Sigmoid colon (tissue), 7 donors: ENCODE results near the gene KIF22. TPM values are rescaled to one million over a fixed set of nuclear protein-coding genes. Genes with fewer than 3 reads are reported as not detected.

Experiments used
- DNase-seq: peaks from one replicate; pipeline ENCODE4 v3.0.0-alpha.2; 2019
- H3K27ac ChIP-seq, 4 donors: fragments of 200-600 bp; sonication (generic); one replicate each; pipeline ENCODE4 v1.5.1; 2016 to 2019; ENCODE audit warnings: mild to moderate bottlenecking in 1 of 4
- H3K27me3 ChIP-seq, 3 donors: fragments of 200-600 bp; sonication (generic); one replicate each; pipeline ENCODE4 v1.5.1; 2019; ENCODE audit warnings: mild to moderate bottlenecking in 1 of 3
- H3K36me3 ChIP-seq, 4 donors: fragments of 200-600 bp; sonication (generic); one replicate each; pipeline ENCODE4 v1.5.1; 2016 to 2019
- H3K4me1 ChIP-seq, 4 donors: fragments of 200-600 bp; sonication (generic); one replicate each; pipeline ENCODE4 v1.5.1; 2017 to 2019
- H3K4me3 ChIP-seq, 4 donors: fragments of 200-600 bp; sonication (generic); one replicate each; pipeline ENCODE4 v1.5.1; 2017 to 2019; ENCODE audit warnings: mild to moderate bottlenecking in 2 of 4, moderate library complexity in 1 of 4
- H3K9me3 ChIP-seq, 4 donors: fragments of 200-600 bp in 3 of 4; sonication (generic) in 3 of 4; one replicate each; pipeline versions ENCODE4 v1.5.1 to v1.6.1; 2013 to 2019
- CTCF ChIP-seq, 4 experiments: fragments of 450-650 bp in 3 of 4; fragments of 200-600 bp in 1 of 4; IDR thresholded peaks; one replicate each; pipeline ENCODE4 v1.5.1; 2016 to 2019; ENCODE audit warnings: antibody characterized with exemption in 4 of 4, mild to moderate bottlenecking in 3 of 4, moderate library complexity in 2 of 4
- EP300 ChIP-seq, 4 donors: sonication (generic); formaldehyde crosslinking; IDR thresholded peaks; one replicate each; pipeline ENCODE4 v1.6.1; 2017; ENCODE audit warnings: antibody characterized with exemption in 4 of 4
- POLR2A ChIP-seq, 2 donors: fragments of 450-650 bp; IDR thresholded peaks; one replicate each; pipeline ENCODE4 v1.6.1; 2016; ENCODE audit warnings: antibody characterized with exemption in 2 of 2, mild to moderate bottlenecking in 2 of 2, moderate library complexity in 2 of 2
- POLR2AphosphoS5 ChIP-seq, 4 donors: sonication (generic); formaldehyde crosslinking; IDR thresholded peaks; one replicate each; pipeline ENCODE4 v1.6.1; 2017; ENCODE audit warnings: antibody characterized with exemption in 4 of 4
- WGBS, 2 donors: extraction: QIAGEN DNeasy Blood & Tissue Kit; methylation state at CpG; one replicate each; pipeline ENCODE4 v1.1.7; 2013; 5-methylcytosine and 5-hydroxymethylcytosine counted together
- intact Hi-C: fragments of 100-400 bp; cut with DNase I; formaldehyde crosslinking; loops from one replicate; pipeline ENCODE4 v1.15.1; 2023
- polyA plus RNA-seq, 3 donors: library from polyadenylated mRNA; stranded (reverse); fragments of 200-250 nt; gene quantifications; one replicate each; pipeline ENCODE4 v1.2.3, GENCODE V29; 2013
- small RNA-seq, 3 donors: library from RNA; depleted of rRNA; stranded (forward); fragments of <200 nt; gene quantifications; one replicate each; pipeline ENCODE3, GENCODE V24; 2016
- total RNA-seq, 4 donors: library from RNA; depleted of rRNA; stranded (reverse); fragments of >200 nt; gene quantifications; one replicate each; pipeline ENCODE4 v1.1.0, GENCODE V29; 2016
- donor health status: healthy with polysubstance abuse.
- donor health status: Bipolar disorder and iron deficiency.
- donor health status: healthy.

Gene KIF22
- total and polyA plus RNA-seq, 7 donors, result 11.5 to 71.5 (median 16.1) TPM

- Histone ChIP-seq H3K27me3 (no peaks in the 10 kb centered on the region), H3K36me3 (peaks cover 6 to 24% (median 19%) of the 10 kb centered on the region in 4 donors), H3K4me1 (peaks cover 0 to 16% (median 1%) of the 10 kb centered on the region in 4 donors), H3K9me3 (no peaks in the 10 kb centered on the region), H3K27ac (no peak overlapping the region), H3K4me3 (no peak overlapping the region)
- intact Hi-C loops, result no loop called here
- DNase-seq, result no peak
- 83 to 89% methylated on average over 3 of the region's 3 CpGs for WGBS, 2 donors
- no peak for TF ChIP-seq POLR2AphosphoS5 (IDR thresholded peaks at IDR 0.05)
- no peak for TF ChIP-seq POLR2A (IDR thresholded peaks at IDR 0.05)
- no peak for TF ChIP-seq EP300 (IDR thresholded peaks at IDR 0.05)
- no peak for TF ChIP-seq CTCF (IDR thresholded peaks at IDR 0.05)
Measured at GRCh38 chr16:29850998-29851397, 60.4 kb downstream of the KIF22 start.

- Histone ChIP-seq H3K4me3 (no peak overlapping the region), H3K9me3 (no peaks in the 10 kb centered on the region), H3K27ac (peak overlapping the region; percentile 15 to 47 (median 26)), H3K36me3 (peaks cover 2 to 8% (median 3%) of the 10 kb centered on the region in 4 donors), H3K27me3 (no peaks in the 10 kb centered on the region), H3K4me1 (peaks cover 0 to 30% (median 8%) of the 10 kb centered on the region in 4 donors)
- WGBS, 2 donors, result 54 to 66% methylated on average over 7 of the region's 7 CpGs
- intact Hi-C loops, result no loop called here
- peak in 3 of 4 donors; percentile 51 to 59 (median 57) for TF ChIP-seq POLR2AphosphoS5 (IDR thresholded peaks at IDR 0.05)
- TF ChIP-seq CTCF (IDR thresholded peaks at IDR 0.05), result no peak
- peak; percentile 76 for DNase-seq
Measured at GRCh38 chr16:29852654-29853053, 62.1 kb downstream of the KIF22 start.

GRCh38 chr16:29854520-29855100 is 64.1 kb downstream of the KIF22 start:
- intact Hi-C loops, result loop anchor here (5.0 kb wide), 1 partner anchor 168 kb away; the partner anchor contains the start of gene C16orf92
- Histone ChIP-seq H3K27me3 (no peaks in the 10 kb centered on the region), H3K9me3 (no peaks in the 10 kb centered on the region), H3K27ac (no peak overlapping the region), H3K4me1 (peaks cover 0 to 24% (median 7%) of the 10 kb centered on the region in 4 donors), H3K36me3 (peaks cover 7 to 15% (median 9%) of the 10 kb centered on the region in 4 donors), H3K4me3 (no peak overlapping the region)
- WGBS, 2 donors, result 88 to 90% methylated on average over 5 of the region's 5 CpGs
- TF ChIP-seq POLR2AphosphoS5 (IDR thresholded peaks at IDR 0.05) (no peak), EP300 (IDR thresholded peaks at IDR 0.05) (no peak), CTCF (IDR thresholded peaks at IDR 0.05) (no peak), POLR2A (IDR thresholded peaks at IDR 0.05) (no peak)
- DNase-seq, result no peak

Small RNAs within 50 kb of the gene (small RNA-seq; reads per million reads assigned to genes)
- gene AC009133.6 (0 reads per million in 3 donors), gene AC120114.4 (0 reads per million in 3 donors)

Other genes starting within 250 kb of the KIF22 start
- 1 to 10 TPM in 2 of 4 donors, under 1 TPM in 2; 0.28 to 1.6 (median 0.94) TPM for gene SPN, start 127.5 kb upstream of the KIF22 start, total RNA-seq
- gene SPN, start 127.5 kb upstream of the KIF22 start, polyA plus RNA-seq, result 10 to 100 TPM in 1 of 3 donors, 1 to 10 TPM in 1, under 1 TPM in 1; 0.60 to 13.3 (median 6.7) TPM
- gene QPRT, start 111.6 kb upstream of the KIF22 start, total RNA-seq, result 10 to 100 TPM in 2 of 4 donors, 1 to 10 TPM in 2; 4.3 to 11.1 (median 7.4) TPM
- gene QPRT, start 111.6 kb upstream of the KIF22 start, polyA plus RNA-seq, result 10 to 100 TPM; 22.2 to 40.5 (median 34.7) TPM
- 1 to 10 TPM in 2 of 4 donors, under 1 TPM in 2; 0.82 to 2.5 (median 1.0) TPM for gene C16orf54, start 44.8 kb upstream of the KIF22 start, total RNA-seq
- gene C16orf54, start 44.8 kb upstream of the KIF22 start, polyA plus RNA-seq, result 10 to 100 TPM in 1 of 3 donors, under 1 TPM in 1, not detected in 1; 0.46 to 10.1 TPM
- 1 to 10 TPM in 1 of 4 donors, not detected in 3; 1.4 TPM for gene ZG16, start 12.5 kb upstream of the KIF22 start, total RNA-seq
- gene ZG16, start 12.5 kb upstream of the KIF22 start, polyA plus RNA-seq, result 1,000 to 10,000 TPM in 1 of 3 donors, 100 to 1,000 TPM in 2; 237 to 1,249 (median 770) TPM
- 100 to 1,000 TPM in 1 of 4 donors, 10 to 100 TPM in 3; 59.6 to 102 (median 67.2) TPM for gene MAZ, start 15.8 kb downstream of the KIF22 start, total RNA-seq
- gene MAZ, start 15.8 kb downstream of the KIF22 start, polyA plus RNA-seq, result 100 to 1,000 TPM; 137 to 226 (median 192) TPM
- gene PRRT2, start 21.4 kb downstream of the KIF22 start, total RNA-seq, result 10 to 100 TPM in 2 of 4 donors, 1 to 10 TPM in 2; 5.4 to 22.7 (median 9.6) TPM
- 1 to 10 TPM in 1 of 3 donors, under 1 TPM in 1, not detected in 1; 0.69 to 2.2 TPM for gene PRRT2, start 21.4 kb downstream of the KIF22 start, polyA plus RNA-seq
- 10 to 100 TPM; 18.5 to 29.9 (median 25.7) TPM for gene PAGR1, start 25.4 kb downstream of the KIF22 start, total RNA-seq
- gene PAGR1, start 25.4 kb downstream of the KIF22 start, polyA plus RNA-seq, result 10 to 100 TPM; 20.4 to 36.6 (median 29.1) TPM
- 10 to 100 TPM; 62.3 to 94.5 (median 68.6) TPM for gene MVP, start 29.7 kb downstream of the KIF22 start, total RNA-seq
- gene MVP, start 29.7 kb downstream of the KIF22 start, polyA plus RNA-seq, result 100 to 1,000 TPM; 201 to 368 (median 265) TPM
- 100 to 1,000 TPM; 107 to 120 (median 111) TPM for gene CDIPT, start 72.5 kb downstream of the KIF22 start, total RNA-seq
- gene CDIPT, start 72.5 kb downstream of the KIF22 start, polyA plus RNA-seq, result 10 to 100 TPM; 39.8 to 76.2 (median 51.1) TPM
- 1 to 10 TPM in 3 of 4 donors, under 1 TPM in 1; 0.66 to 9.1 (median 1.4) TPM for gene SEZ6L2, start 108.8 kb downstream of the KIF22 start, total RNA-seq
- gene SEZ6L2, start 108.8 kb downstream of the KIF22 start, polyA plus RNA-seq, result 1 to 10 TPM in 2 of 3 donors, under 1 TPM in 1; 0.60 to 6.2 (median 1.6) TPM
- gene ASPHD1, start 109.7 kb downstream of the KIF22 start, total RNA-seq, result 1 to 10 TPM in 2 of 4 donors, under 1 TPM in 1, not detected in 1; 0.95 to 2.2 (median 2.1) TPM
- 1 to 10 TPM; 2.4 to 3.4 (median 3.2) TPM for gene ASPHD1, start 109.7 kb downstream of the KIF22 start, polyA plus RNA-seq
- gene KCTD13, start 135.5 kb downstream of the KIF22 start, total RNA-seq, result 10 to 100 TPM in 3 of 4 donors, 1 to 10 TPM in 1; 9.8 to 20.5 (median 14.1) TPM
- gene KCTD13, start 135.5 kb downstream of the KIF22 start, polyA plus RNA-seq, result 10 to 100 TPM in 2 of 3 donors, 1 to 10 TPM in 1; 5.4 to 26.1 (median 18.7) TPM
- 100 to 1,000 TPM; 103 to 136 (median 112) TPM for gene TMEM219, start 171.3 kb downstream of the KIF22 start, total RNA-seq
- 100 to 1,000 TPM; 178 to 314 (median 297) TPM for gene TMEM219, start 171.3 kb downstream of the KIF22 start, polyA plus RNA-seq
- 10 to 100 TPM; 26.8 to 38.5 (median 29.7) TPM for gene TAOK2, start 183.1 kb downstream of the KIF22 start, total RNA-seq
- 10 to 100 TPM in 2 of 3 donors, 1 to 10 TPM in 1; 9.0 to 42.2 (median 12.7) TPM for gene TAOK2, start 183.1 kb downstream of the KIF22 start, polyA plus RNA-seq
- gene HIRIP3, start 204.9 kb downstream of the KIF22 start, total RNA-seq, result 10 to 100 TPM; 15.8 to 22.7 (median 19.7) TPM
- gene HIRIP3, start 204.9 kb downstream of the KIF22 start, polyA plus RNA-seq, result 10 to 100 TPM in 1 of 3 donors, 1 to 10 TPM in 2; 9.0 to 14.4 (median 9.7) TPM
- 100 to 1,000 TPM in 1 of 4 donors, 10 to 100 TPM in 3; 49.2 to 174 (median 54.7) TPM for gene INO80E, start 205.5 kb downstream of the KIF22 start, total RNA-seq
- gene INO80E, start 205.5 kb downstream of the KIF22 start, polyA plus RNA-seq, result 10 to 100 TPM; 50.6 to 89.7 (median 60.1) TPM
- 1 to 10 TPM in 1 of 4 donors, under 1 TPM in 1, not detected in 2; 0.36 to 3.9 TPM for gene DOC2A, start 220.3 kb downstream of the KIF22 start, total RNA-seq
- gene DOC2A, start 220.3 kb downstream of the KIF22 start, polyA plus RNA-seq, result 1 to 10 TPM in 2 of 3 donors, under 1 TPM in 1; 0.92 to 4.6 (median 1.8) TPM
- not detected for gene C16orf92, start 232.4 kb downstream of the KIF22 start, total RNA-seq
- not detected for gene C16orf92, start 232.4 kb downstream of the KIF22 start, polyA plus RNA-seq
- gene TLCD3B, start 240.5 kb downstream of the KIF22 start, total RNA-seq, result not detected
- gene TLCD3B, start 240.5 kb downstream of the KIF22 start, polyA plus RNA-seq, result under 1 TPM in 1 of 3 donors, not detected in 2; 0.54 TPM